ENCODE data around the gene PHACTR1.

DNA sequence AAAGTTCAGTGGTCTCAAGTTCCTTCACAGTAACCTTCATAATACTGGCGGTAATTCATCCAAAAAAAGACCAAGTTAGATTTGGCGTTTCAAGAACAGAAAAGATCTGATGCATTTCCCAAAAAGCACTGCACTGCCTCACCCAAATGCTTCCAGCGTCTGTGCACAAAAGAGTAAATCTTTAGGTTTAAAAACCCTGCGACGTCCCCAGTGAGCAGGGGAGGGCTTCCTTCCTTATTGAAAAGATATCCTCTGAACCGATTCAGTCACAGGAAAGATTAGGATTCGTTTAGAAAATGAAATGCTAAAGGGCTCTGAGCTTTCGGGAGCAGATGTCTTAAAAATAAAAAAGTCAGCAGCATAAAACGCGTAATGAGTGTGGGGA, 611.1 kb downstream of the PHACTR1 start:
- no peak for TF ChIP-seq ELF4 (IDR thresholded peaks at IDR 0.05)
- no peak for TF ChIP-seq SP1 (IDR thresholded peaks at IDR 0.05)
- no peak for TF ChIP-seq HDGF (IDR thresholded peaks at IDR 0.05; ENCODE audit: borderline replicate concordance)
- no peak for TF ChIP-seq BHLHE40 (IDR thresholded peaks at IDR 0.05; ENCODE audit: borderline replicate concordance)
- no peak for TF ChIP-seq SUZ12 (IDR thresholded peaks at IDR 0.05)
- no peak for TF ChIP-seq ARNT (IDR thresholded peaks at IDR 0.05)
- TF ChIP-seq TARDBP (IDR thresholded peaks at IDR 0.05), result no peak
- no peak for TF ChIP-seq FOXM1 (IDR thresholded peaks at IDR 0.05; ENCODE audit: borderline replicate concordance)
- no peak for TF ChIP-seq FOXA1 (IDR thresholded peaks at IDR 0.05)
- no peak for TF ChIP-seq NFRKB (IDR thresholded peaks at IDR 0.05)
- TF ChIP-seq FOXK2 (IDR thresholded peaks at IDR 0.05), result no peak
- TF ChIP-seq, protein P1, sequence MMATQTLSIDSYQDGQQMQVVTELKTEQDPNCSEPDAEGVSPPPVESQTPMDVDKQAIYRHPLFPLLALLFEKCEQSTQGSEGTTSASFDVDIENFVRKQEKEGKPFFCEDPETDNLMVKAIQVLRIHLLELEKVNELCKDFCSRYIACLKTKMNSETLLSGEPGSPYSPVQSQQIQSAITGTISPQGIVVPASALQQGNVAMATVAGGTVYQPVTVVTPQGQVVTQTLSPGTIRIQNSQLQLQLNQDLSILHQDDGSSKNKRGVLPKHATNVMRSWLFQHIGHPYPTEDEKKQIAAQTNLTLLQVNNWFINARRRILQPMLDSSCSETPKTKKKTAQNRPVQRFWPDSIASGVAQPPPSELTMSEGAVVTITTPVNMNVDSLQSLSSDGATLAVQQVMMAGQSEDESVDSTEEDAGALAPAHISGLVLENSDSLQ (IDR thresholded peaks at IDR 0.05), result no peak
